ENCODE data around the gene KTN1.

DNA sequence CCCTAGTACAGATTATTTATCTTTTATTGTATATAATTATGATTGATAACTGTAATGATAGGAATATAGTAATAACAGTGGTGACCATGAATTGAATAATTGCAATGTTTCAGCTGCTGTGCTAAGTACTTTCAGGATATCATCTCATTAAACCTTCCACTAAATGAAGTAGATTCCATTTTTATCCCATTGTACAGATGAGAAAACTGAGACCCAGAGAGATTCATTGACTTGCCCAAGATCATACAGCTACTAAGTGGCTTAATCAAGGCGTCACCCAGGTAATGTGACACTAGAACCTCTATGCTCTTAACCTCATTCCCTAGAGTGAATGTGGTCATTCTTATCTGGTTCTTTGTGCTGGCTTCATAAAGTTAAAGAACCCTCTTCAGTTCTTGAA lies 124.6 kb downstream of the KTN1 start:
- no peak for TF ChIP-seq CTCF (IDR thresholded peaks at IDR 0.05)
- no peak for TF ChIP-seq EP300 (IDR thresholded peaks at IDR 0.05)
- TF ChIP-seq POLR2A (IDR thresholded peaks at IDR 0.05) = no peak

Measured in ovary (tissue), 3 donors.